GM19397 (cell line): ENCODE measurements around the gene TBL2.
"Not testable (repeated sequence)": the region's sequence is repeated elsewhere in the genome, so short reads cannot be mapped to it uniquely, and the experiment has no call there.

Source experiments
- ATAC-seq: cut with Tn5 transposase; IDR thresholded peaks from one replicate; pipeline ENCODE4 v1.9.1; 2021; ENCODE audit warnings: mild to moderate bottlenecking, moderate library complexity; ENCODE audit not compliant: unreplicated experiment

TBL2 gene, protein sequence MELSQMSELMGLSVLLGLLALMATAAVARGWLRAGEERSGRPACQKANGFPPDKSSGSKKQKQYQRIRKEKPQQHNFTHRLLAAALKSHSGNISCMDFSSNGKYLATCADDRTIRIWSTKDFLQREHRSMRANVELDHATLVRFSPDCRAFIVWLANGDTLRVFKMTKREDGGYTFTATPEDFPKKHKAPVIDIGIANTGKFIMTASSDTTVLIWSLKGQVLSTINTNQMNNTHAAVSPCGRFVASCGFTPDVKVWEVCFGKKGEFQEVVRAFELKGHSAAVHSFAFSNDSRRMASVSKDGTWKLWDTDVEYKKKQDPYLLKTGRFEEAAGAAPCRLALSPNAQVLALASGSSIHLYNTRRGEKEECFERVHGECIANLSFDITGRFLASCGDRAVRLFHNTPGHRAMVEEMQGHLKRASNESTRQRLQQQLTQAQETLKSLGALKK

DNA sequence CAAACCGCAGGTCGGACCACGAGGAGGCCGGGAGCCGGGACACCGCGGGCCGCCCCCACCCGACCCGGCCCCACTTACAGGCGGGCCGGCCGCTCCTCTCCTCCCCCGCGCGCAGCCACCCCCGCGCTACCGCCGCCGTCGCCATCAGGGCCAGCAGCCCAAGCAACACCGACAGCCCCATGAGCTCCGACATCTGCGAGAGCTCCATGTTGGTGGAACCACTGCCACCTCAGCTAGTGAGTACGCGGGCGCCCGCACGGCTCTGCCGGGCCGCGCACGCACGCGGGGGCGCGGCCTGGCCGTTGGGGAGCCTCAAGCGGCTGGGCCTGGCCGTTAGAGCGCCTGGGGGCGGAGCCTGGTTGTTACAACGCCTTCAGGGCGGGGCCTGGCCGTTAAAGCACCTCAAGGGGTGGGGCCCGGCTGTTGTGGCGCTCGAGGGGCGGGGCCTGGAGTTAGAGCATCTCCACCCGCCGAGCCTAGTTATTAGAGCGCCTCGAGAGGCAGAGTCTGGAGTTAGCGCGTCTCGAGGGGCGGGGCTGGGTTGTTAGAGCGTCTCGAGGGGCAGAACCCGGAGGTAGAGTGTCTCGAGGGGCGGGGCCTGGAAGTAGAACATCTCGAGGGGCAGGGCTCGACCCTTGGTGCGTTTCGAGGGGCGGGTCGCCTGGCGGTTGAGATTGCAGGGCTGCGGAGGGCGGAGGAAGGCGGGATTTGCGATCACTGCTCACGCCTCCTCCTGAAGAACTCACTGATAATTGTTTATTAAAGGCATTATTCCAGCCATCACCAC is at the start of gene TBL2:
Gene TBL2 (minus strand): TSS at position 238 of the 787 bp plus-strand sequence. CDS start 30 bp downstream, at position 208.
- peak; percentile 87 for ATAC-seq

- ATAC-seq: no peak
These were observed 48.4 kb upstream of the TBL2 start for GRCh38 chr7:73626814-73627213.

DNA sequence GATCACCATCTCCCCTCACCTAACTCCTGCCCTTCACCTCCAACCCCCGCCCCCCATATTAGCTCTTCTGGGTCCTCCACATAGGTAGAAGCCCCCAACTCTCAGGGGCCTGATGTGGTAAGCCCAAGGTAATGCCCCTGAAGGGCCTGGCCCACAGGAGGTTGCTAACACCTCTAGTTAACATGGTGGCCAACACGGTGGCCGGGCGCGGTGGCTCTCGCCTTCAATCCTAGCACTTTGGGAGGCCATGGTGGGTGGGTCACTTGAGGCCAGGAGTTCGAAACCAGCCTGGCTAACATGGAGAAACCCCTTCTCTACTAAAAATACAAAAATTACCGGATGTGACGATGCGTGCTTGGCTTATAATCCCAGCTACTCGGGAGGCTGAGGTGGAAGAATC is 46.9 kb upstream of the TBL2 start:
- ATAC-seq: no peak

- ATAC-seq: no peak
These were observed 46.3 kb upstream of the TBL2 start for GRCh38 chr7:73624669-73625001.

DNA sequence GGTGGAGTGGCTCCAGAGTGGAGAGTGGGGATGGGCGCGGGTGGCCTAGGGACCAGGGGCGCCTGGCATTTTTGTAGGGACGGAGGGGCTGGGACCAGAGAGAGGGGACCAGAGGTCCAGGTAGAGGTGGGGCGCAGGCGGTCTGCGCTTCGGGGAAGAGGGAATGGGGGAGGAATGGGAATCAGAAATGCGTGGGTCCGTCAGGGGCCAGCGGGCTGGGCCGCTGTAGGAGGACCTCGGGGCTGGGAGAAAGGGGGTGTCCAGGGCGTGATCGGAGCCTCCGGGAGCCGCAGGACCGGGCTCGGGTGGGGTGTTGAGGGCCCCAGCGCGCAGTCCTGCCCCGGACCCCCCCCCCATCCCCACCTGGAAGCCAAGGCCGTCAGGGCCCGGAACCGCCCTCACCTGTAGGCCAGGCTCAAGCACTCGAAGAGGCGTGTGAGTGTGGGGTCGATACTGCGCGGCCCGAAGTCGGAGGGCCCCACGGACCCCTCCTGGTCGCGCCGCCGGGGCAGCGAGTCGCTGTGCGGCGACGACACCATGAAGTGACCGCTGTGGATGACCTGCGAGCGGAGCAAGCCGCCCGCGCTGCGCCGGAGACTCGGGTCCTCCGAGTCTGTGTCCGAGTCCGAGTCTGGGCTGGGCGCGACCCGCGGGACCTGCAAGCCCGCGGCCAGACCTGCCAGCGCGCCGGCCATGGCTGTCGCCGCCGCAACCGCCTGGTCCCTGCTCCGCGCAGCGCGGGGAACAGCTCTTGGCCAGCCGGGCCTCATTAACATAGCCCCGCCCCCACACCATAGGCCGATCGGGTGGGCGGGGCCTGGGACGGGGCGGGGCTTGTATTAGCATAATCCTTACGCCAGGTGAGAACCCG is 45.7 kb upstream of the TBL2 start, which contains the start of gene MLXIPL:
Gene MLXIPL (minus strand): TSS at position 725 of the 871 bp plus-strand sequence. CDS start 30 bp downstream, at position 695.
- ATAC-seq: no peak

GRCh38 chr7:73622909-73623797 is 44.8 kb upstream of the TBL2 start:
- no peak for ATAC-seq

GRCh38 chr7:73622527-73622908 is 44.1 kb upstream of the TBL2 start:
- no peak for ATAC-seq

- no peak for ATAC-seq
These were observed 43.0 kb upstream of the TBL2 start for GRCh38 chr7:73621168-73622063.

- ATAC-seq: not testable (repeated sequence)
These were observed 41.0 kb upstream of the TBL2 start for GRCh38 chr7:73619394-73619793.

GRCh38 chr7:73618538-73618937 is 40.2 kb upstream of the TBL2 start:
- no peak for ATAC-seq

GRCh38 chr7:73617520-73617919 is 39.1 kb upstream of the TBL2 start:
- not testable (repeated sequence) for ATAC-seq

- no peak for ATAC-seq
These were observed 37.5 kb upstream of the TBL2 start for GRCh38 chr7:73615886-73616285.

DNA sequence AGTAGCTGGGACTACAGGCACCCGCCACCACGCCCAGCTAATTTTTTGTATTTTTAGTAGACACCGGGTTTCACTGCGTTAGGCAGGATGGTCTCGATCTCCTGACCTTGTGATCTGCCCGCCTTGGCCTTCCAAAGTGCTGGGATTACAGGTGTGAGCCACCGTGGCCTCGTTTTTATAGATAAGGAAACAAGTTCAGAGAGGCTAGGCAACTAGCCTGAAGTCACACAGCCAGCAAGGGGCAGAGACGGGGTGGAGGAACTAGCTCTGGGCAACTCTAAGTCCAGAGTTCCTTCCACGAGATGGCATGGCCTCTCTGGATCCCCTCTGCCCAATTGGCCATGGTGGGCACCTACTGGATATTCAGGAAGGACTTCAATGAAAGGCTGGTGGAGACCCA is 36.6 kb upstream of the TBL2 start:
- ATAC-seq: not testable (repeated sequence)

DNA sequence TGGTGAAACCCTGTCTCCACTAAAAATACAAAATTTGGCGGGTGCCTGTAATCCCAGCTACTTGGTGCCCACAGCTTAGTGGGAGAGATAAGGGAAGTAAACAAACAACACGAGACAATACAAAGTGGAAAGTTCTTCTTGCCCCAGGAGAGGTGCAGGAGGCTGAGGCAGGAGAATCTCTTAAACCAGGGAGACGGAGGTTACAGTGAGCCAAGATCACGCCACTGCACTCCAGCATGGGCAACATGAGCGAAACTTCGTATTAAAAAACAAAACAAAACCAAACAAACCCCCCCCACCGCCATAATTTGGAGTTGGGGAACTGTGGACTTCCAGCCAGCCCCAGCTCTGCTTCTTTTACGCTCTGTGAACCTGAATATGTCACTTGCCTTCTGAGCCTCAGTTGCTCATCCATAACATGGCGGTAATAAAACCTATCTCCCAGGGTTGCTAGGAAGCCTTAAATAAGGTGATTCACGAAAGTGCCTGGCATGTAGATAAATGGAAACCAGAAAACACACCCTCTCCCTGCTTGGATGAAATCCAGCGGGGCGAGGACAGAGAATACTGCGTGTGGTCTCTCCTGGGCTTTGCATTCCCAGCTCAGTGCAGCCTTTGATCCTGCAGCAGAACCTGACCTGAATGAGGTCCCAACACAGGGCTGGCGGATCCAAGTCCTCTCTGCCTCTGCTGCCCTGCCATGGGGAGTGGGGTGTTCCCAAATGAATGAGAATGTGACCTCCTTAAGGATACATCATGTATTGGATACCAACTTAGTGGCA is 35.8 kb upstream of the TBL2 start:
- ATAC-seq: no peak

DNA sequence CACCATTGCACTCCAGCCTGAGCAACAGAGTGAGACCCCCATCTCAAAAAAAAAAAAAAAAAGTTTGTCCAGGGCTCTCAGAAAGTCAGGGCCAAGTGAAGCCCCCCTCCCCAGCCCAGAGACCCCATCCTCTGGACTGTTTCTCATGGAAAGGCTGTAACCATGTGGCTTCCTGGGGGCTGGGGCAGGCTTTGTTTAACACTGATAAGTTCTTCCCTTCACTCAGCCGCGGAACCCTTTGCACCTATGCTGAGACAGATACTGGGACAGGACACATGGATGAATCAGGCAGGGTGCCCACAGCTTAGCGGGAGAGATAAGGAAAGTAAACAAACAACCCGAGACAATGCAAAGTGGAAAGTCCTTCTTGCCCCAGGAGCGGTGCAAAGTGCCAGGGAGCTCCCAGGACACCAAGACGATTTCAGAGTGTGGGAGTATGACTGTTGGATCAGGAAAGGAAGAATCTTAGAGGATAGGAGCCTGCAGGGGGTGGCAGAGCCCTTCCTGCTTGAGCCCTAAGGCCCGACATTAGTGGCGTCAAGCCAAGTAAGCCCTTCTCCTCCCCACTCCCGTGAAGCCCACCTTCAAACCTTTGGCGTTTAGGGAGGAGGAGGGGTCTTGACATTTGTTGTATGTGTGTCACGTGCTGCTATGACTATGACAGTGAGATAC is 34.4 kb upstream of the TBL2 start:
- ATAC-seq: no peak

- ATAC-seq: no peak
These were observed 32.7 kb upstream of the TBL2 start for GRCh38 chr7:73611017-73611555.

DNA sequence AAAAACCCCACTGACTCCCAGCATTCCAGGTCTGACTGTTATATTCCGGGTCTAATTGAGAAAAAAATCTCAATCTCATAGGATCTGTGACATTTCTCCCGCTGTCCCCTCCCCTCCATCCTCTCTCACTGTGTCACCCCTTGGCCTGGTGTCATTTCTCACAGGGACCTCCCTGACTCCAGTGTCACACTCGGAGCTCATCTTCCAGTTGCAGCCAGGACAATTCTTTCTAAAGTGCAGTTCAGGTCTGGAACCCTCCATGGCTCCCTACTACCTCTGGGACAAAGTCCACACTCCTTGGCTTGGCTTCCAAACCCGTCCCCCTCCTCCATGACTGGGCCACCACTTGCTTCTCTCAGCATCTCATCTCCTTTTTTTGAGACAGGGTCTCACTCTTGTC is 31.7 kb upstream of the TBL2 start:
- no peak for ATAC-seq

- not testable (repeated sequence) for ATAC-seq
These were observed 29.3 kb upstream of the TBL2 start for GRCh38 chr7:73607692-73607983.
